Astrocyte (in vitro differentiated cells and primary cell): ENCODE measurements around the gene FGGY.

Experiments used
- CTCF ChIP-seq: IDR thresholded peaks from 2 replicates; pipeline ENCODE4 v1.5.1; 2011; ENCODE audit warnings: low read depth, mild to moderate bottlenecking, inconsistent platforms, low read length, moderate library complexity; ENCODE audit not compliant: insufficient read depth
- EZH2 ChIP-seq: IDR thresholded peaks from 2 replicates; pipeline ENCODE4 v1.6.1; 2012; ENCODE audit warnings: mild to moderate bottlenecking, low read length, inconsistent platforms; ENCODE audit not compliant: insufficient read depth

GRCh38 chr1:59544615-59545293 lies 247.9 kb downstream of the FGGY start:
- TF ChIP-seq CTCF: no peak
- TF ChIP-seq EZH2: no peak
